HUES64 (cell line): Measurements from ENCODE around the gene CCSER1.
"Not testable (repeated sequence)": the region's sequence is repeated elsewhere in the genome, so short reads cannot be mapped to it uniquely, and the experiment has no call there.

Source experiments
- H3K27ac ChIP-seq: 2 replicates; pipeline ENCODE4 v1.7.0; 2013; ENCODE audit warnings: low read depth, low read length, inconsistent platforms
- H3K27me3 ChIP-seq: 2 replicates; pipeline ENCODE4 v1.6.1; 2013; ENCODE audit warnings: mild to moderate bottlenecking, low read length; ENCODE audit not compliant: insufficient read depth
- H3K36me3 ChIP-seq: 2 replicates; pipeline ENCODE4 v1.6.1; 2013; ENCODE audit warnings: mild to moderate bottlenecking, low read length; ENCODE audit not compliant: insufficient read depth
- H3K4me1 ChIP-seq: 2 replicates; pipeline ENCODE4 v1.6.1; 2013; ENCODE audit warnings: mild to moderate bottlenecking, low read length, moderate library complexity; ENCODE audit not compliant: insufficient read depth
- H3K4me3 ChIP-seq: 2 replicates; pipeline ENCODE4 v1.5.1; 2013; ENCODE audit warnings: mild to moderate bottlenecking, low read length, moderate library complexity
- H3K9ac ChIP-seq: 2 replicates; pipeline ENCODE4 v1.6.1; 2013; ENCODE audit warnings: mild to moderate bottlenecking, low read depth, low read length
- H3K9me3 ChIP-seq: 2 replicates; pipeline ENCODE4 v1.6.1; 2013; ENCODE audit warnings: low read depth, low read length; ENCODE audit not compliant: insufficient read depth
- WGBS: fragments of 150-250, 120-280 bp; methylation state at CpG from one replicate; pipeline ENCODE4 v1.1.7; 2013; ENCODE audit warnings: missing lambda C conversion rate; 5-methylcytosine and 5-hydroxymethylcytosine counted together

The CCSER1 gene

GRCh38 chr4:91362125-91362524 lies 1234.9 kb downstream of the CCSER1 start:
- H3K9ac ChIP-seq: no peak overlapping the region
- H3K27me3 ChIP-seq: no peaks in the 10 kb centered on the region
- no peaks in the 10 kb centered on the region for H3K9me3 ChIP-seq
- H3K36me3 ChIP-seq: no peaks in the 10 kb centered on the region
- WGBS: 89% methylated on average over 1 of the region's 1 CpG
- H3K4me3 ChIP-seq: no peak overlapping the region
- H3K4me1 ChIP-seq: no peaks in the 10 kb centered on the region
- no peak overlapping the region for H3K27ac ChIP-seq

DNA sequence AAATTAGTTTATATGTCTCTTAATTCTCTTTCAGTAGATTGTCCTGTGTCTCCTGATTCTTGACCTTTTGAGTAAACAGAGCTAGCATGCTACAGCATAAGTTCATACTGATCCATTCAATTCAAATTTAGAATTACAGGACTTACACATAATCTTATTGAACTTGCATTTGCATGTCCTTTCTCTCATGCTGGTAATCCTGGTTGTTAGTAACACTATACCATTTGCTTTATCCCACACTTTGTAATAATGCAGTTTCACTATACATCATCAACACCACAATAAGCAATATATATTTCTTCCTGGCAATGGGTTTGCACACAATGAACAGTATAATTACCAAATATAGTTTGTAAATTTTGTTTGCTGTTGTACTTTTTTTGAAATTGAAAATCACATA lies 1239.4 kb downstream of the CCSER1 start:
- Histone ChIP-seq H3K27me3 (no peaks in the 10 kb centered on the region), H3K4me1 (no peaks in the 10 kb centered on the region), H3K9me3 (no peaks in the 10 kb centered on the region)

DNA sequence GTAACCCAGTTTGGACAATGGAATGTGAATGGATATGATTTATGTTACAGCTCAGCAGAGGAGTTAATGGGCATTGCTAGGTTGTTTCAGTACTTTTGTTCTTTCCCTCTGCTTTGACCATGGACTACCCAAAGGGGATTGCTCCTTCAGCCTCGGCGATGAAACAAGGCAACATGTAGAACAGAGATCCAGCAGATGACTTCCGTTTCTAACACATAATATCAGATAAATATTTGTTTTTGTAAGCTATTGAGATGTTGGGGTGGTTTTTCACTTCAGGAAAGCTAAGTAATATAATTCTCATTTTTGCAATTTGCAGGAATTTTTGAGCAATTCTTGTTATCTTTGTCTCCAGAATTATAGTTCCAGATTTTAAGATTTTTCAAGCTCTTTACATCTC lies 1241.9 kb downstream of the CCSER1 start:
- WGBS: 100% methylated on average over 2 of the region's 3 CpGs
- Histone ChIP-seq H3K4me3 (no peak overlapping the region), H3K9ac (no peak overlapping the region), H3K9me3 (no peaks in the 10 kb centered on the region), H3K36me3 (no peaks in the 10 kb centered on the region), H3K4me1 (no peaks in the 10 kb centered on the region), H3K27ac (no peak overlapping the region), H3K27me3 (no peaks in the 10 kb centered on the region)

More for the DNA sequence above, 1239.4 kb downstream of the CCSER1 start:
- no peak overlapping the region for H3K4me3 ChIP-seq
- H3K36me3 ChIP-seq: no peaks in the 10 kb centered on the region
- H3K27ac ChIP-seq: no peak overlapping the region
- H3K9ac ChIP-seq: no peak overlapping the region

DNA sequence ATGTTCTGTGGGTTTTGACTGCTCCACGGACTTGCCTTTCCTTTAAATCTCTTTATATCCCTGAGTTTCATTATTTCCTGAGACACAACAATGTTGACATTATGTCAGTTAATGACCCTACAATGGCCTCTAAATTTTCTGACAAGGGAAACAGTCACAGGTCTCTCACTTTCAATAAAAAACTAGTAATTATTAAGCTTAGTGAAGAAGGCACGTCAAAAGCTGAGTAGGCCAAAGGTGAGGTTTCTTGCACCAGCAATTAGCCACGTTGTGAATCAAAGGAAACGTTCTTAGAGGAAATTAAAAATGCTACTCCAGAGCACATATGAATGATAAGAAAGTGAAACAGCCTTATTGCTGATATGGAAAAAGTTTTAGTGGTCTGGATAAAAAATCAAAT lies 1246.4 kb downstream of the CCSER1 start:
- no peak overlapping the region for H3K9ac ChIP-seq
- H3K27ac ChIP-seq: no peak overlapping the region
- H3K36me3 ChIP-seq: no peaks in the 10 kb centered on the region
- H3K27me3 ChIP-seq: no peaks in the 10 kb centered on the region
- no peaks in the 10 kb centered on the region for H3K9me3 ChIP-seq
- WGBS: 90% methylated on average over 4 of the region's 4 CpGs
- H3K4me1 ChIP-seq: no peaks in the 10 kb centered on the region
- H3K4me3 ChIP-seq: no peak overlapping the region

GRCh38 chr4:91405431-91405830 lies 1278.2 kb downstream of the CCSER1 start:
- not testable (repeated sequence) for H3K27ac ChIP-seq, H3K4me1 ChIP-seq, H3K9ac ChIP-seq, H3K4me3 ChIP-seq, H3K36me3 ChIP-seq, H3K27me3 ChIP-seq
- 96% methylated on average over 7 of the region's 7 CpGs for WGBS
- peaks cover 15% of the 10 kb centered on the region for H3K9me3 ChIP-seq

GRCh38 chr4:91422011-91422410 lies 1294.8 kb downstream of the CCSER1 start:
- no peak overlapping the region for H3K4me3 ChIP-seq
- H3K27me3 ChIP-seq: no peaks in the 10 kb centered on the region
- H3K9me3 ChIP-seq: no peaks in the 10 kb centered on the region; the same call in 1 of the 2 replicates
- WGBS: 86% methylated on average over 1 of the region's 1 CpG
- peaks cover under 1% of the 10 kb centered on the region; the same call in 1 of the 2 replicates for H3K4me1 ChIP-seq
- H3K36me3 ChIP-seq: no peaks in the 10 kb centered on the region
- H3K27ac ChIP-seq: no peak overlapping the region
- H3K9ac ChIP-seq: no peak overlapping the region

GRCh38 chr4:91426725-91427124 lies 1299.5 kb downstream of the CCSER1 start:
- H3K4me1 ChIP-seq: peaks cover 4% of the 10 kb centered on the region; the same call in 1 of the 2 replicates
- H3K9me3 ChIP-seq: no peaks in the 10 kb centered on the region
- no peak overlapping the region for H3K9ac ChIP-seq
- H3K36me3 ChIP-seq: no peaks in the 10 kb centered on the region
- H3K27ac ChIP-seq: no peak overlapping the region
- no peaks in the 10 kb centered on the region for H3K27me3 ChIP-seq
- no peak overlapping the region for H3K4me3 ChIP-seq

DNA sequence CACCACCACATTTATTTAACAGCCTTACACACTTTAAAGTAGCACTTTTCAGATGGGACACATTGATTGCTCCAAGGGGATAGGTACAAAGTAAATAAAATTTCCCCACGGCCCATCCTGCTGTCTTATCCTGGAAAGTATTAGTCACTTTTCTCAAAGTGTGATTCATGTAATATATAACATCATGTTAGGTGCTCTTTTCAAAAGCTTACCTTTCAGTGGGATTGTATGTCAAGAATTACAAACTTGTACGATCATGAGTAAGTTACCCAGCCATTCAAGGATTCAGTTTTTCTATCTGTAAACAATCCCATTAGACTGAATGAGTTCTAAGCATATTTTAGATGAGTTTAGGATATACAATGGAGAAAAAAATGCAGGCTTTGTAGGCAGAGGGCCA lies 1300.0 kb downstream of the CCSER1 start:
- Histone ChIP-seq H3K27ac (no peak overlapping the region), H3K27me3 (no peaks in the 10 kb centered on the region), H3K9me3 (no peaks in the 10 kb centered on the region), H3K4me3 (no peak overlapping the region), H3K4me1 (peaks cover 4% of the 10 kb centered on the region; the same call in 1 of the 2 replicates), H3K9ac (no peak overlapping the region), H3K36me3 (no peaks in the 10 kb centered on the region)
- 94% methylated on average over 2 of the region's 2 CpGs for WGBS

DNA sequence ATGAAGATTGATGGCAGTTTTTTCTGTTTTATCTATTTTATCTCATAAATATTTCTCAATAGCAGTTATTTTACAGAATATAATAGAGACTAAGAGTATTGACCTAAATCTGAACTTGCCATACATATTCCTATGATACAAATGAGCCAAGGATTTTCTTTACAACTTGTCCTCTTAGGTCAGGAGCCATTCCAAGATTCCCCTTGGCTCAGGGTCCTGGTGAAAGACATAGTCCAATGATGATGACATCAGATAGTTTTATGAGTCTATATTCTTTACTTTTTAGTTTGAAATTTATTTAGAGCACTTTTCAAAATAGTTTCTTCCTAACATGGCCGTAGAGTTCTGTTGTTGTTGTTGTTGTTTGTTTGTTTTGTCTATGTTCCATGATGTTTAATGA lies 1307.4 kb downstream of the CCSER1 start:
- WGBS: 95% methylated on average over 1 of the region's 1 CpG
- H3K4me3 ChIP-seq: no peak overlapping the region
- H3K9ac ChIP-seq: no peak overlapping the region
- H3K9me3 ChIP-seq: peaks cover 8% of the 10 kb centered on the region
- no peaks in the 10 kb centered on the region for H3K4me1 ChIP-seq
- no peaks in the 10 kb centered on the region for H3K27me3 ChIP-seq
- no peaks in the 10 kb centered on the region for H3K36me3 ChIP-seq
- H3K27ac ChIP-seq: no peak overlapping the region

DNA sequence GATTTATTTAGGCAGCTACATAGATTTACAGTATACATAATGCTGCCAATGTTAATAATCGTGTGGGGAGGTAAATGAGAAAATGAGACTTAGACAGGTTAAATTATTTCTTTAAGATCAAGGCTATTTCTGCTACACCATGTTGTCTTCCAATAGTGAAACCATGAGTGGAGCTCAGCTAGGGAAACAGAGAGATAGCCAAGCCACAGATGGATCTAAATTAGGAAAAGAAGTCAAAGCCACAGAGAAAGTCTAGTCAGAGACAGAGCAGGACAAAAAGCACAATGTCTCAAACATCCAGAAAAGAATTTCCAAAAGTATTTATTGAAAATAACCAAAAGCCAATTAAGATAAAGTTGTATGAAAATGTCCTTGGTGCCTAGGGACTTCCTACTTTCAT lies 1309.4 kb downstream of the CCSER1 start:
- Histone ChIP-seq H3K27ac (no peak overlapping the region), H3K4me1 (no peaks in the 10 kb centered on the region), H3K36me3 (no peaks in the 10 kb centered on the region), H3K9me3 (peaks cover 8% of the 10 kb centered on the region), H3K4me3 (no peak overlapping the region), H3K27me3 (no peaks in the 10 kb centered on the region), H3K9ac (no peak overlapping the region)
- 90% methylated on average over 1 of the region's 1 CpG for WGBS

- no peak overlapping the region for H3K4me3 ChIP-seq
- no peaks in the 10 kb centered on the region for H3K9me3 ChIP-seq
- 96% methylated on average over 1 of the region's 1 CpG for WGBS
- 0 out of 2 replicates have a peak, but pooled peaks cover 8% of the 10 kb centered on the region for H3K4me1 ChIP-seq
- H3K9ac ChIP-seq: no peak overlapping the region
- no peaks in the 10 kb centered on the region for H3K36me3 ChIP-seq
- no peak overlapping the region for H3K27ac ChIP-seq
- H3K27me3 ChIP-seq: no peaks in the 10 kb centered on the region
Observed at GRCh38 chr4:91447168-91447567, 1320.0 kb downstream of the CCSER1 start.

DNA sequence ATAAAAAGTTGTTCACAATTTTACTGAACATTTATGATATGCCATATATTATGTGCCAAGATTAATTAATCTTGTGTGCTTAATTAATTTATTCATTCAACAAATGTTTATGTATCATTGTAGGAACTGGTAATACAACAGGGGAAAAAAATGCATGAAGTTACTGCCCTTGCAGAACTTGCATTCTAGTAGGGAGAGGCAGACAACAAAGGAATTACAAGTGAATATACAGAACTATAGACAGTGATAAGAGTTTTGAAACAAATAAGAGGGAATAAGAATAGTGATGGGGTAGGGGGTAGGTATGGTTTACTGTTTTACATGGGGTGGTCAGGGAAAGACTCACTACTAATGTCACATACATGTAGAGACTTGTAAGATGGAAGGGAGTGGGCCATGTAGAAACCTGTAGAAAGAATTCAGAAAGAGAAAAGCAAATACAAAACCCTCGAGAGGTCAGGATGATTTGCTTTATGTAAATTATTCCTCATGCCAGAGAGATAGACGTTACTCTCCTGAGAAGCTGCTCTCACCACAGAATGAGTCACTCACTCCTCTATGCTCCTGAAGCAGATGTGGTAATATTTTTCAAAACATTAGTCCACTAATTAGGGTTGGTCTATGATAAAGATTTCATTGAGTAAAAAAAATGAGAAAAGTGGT lies 1321.6 kb downstream of the CCSER1 start:
- no peaks in the 10 kb centered on the region for H3K27me3 ChIP-seq
- no peaks in the 10 kb centered on the region for H3K9me3 ChIP-seq
- H3K27ac ChIP-seq: no peak overlapping the region; the same call in 1 of the 2 replicates
- H3K4me1 ChIP-seq: peaks cover 10% of the 10 kb centered on the region; the same call in 1 of the 2 replicates
- WGBS: 68% methylated on average over 2 of the region's 2 CpGs
- H3K4me3 ChIP-seq: no peak overlapping the region
- no peaks in the 10 kb centered on the region for H3K36me3 ChIP-seq
- H3K9ac ChIP-seq: no peak overlapping the region
